ENCODE measurements around the gene STMP1.
"Not testable (repeated sequence)": the region's sequence is repeated elsewhere in the genome, so short reads cannot be mapped to it uniquely, and the experiment has no call there.

STMP1 gene

DNA sequence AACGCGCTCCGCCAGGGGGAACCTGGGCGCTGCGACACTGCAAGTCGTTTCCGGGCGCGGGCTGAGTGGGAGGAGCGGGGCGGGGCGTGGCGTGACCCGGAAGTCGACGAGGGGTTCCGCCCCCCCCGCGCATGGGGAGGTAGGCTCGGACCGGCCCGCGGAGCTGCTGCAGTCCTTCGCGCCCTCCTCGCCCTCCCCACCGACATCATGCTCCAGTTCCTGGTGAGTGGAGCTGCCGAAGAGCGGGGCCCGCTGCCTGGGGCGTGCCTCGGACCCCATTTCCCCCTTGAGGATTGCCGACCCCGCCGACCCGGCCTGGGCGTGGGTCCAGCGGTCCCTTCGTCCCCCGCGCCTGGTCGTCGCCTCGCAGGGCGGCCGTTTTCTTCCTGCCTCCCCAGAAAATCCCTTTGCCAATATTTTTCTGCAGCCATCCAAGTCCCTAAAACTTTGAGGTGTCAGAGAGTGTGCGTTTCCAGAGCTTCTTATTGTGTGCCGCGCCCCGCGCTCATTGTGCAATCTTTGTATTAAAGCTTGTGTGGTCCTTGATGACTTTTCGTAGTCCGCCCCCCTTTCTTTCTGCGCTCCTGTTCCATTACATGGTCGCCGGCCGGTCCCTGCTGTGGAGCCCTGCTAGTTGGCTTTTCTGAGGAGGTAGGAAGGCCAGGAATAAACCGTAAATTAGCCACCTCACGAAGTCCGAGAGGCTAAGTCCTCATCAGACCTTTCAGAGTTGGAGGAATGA lies at the start of gene STMP1:
Gene STMP1, plus strand, starts transcription at position 142 of the 742 bp plus-strand sequence.
- peak; percentile 94 for DNase-seq

DNA sequence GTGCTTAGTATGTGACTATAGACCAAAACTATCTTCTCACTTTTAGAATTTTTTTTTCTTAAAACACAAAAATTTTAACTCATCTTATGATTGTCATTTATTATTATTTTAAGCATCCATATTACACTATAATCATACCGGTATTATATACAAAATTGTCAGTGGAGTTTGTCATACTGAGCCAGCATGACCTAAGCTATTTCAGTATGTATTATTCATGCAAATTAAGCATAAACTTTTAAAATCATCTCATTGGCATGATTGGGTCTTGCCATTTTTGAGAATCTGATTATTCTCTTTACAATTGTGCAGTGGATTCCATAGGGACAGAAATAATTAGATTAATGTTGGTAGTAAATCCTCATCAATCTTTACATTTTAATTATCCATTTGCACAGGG lies 46.2 kb upstream of the STMP1 start:
- DNase-seq: no peak

DNA sequence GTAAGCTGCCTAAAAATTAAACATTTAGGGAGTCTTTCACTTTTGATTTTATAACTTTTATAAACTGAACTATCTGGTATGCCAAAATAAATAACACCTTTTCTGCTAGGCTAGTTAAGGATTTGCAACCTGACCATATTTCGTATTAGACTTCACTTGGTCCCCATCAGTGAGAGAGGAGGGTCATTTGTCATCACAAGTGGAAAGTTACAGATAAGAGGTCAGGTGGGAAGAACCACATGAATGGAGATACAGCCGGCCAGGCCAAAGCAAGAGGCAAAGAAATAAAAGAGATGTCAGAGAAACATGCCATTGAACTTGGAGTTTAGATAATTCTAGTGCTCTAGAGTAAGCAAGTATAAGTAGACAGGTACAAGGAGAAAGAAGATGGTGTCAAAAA lies 44.5 kb upstream of the STMP1 start:
- DNase-seq: no peak

DNA sequence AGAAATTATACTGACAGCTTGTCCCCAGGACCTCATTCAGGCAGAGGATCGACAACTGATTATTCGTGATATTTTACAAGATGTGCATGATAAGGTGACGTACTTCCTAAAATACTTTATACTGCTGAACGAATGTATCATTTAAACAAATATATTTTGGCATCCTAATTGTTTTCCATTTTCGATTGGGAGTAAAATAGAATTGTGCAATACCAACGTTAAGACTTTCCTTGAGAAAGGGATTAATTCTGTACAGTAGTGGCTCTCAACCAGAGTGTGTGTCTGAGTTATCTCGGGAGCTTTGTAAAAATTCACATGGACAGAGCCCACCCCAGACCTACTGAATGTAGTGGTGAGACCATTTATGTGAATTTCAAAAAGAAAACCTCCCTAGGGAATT lies 43.8 kb upstream of the STMP1 start:
- no peak for DNase-seq

DNA sequence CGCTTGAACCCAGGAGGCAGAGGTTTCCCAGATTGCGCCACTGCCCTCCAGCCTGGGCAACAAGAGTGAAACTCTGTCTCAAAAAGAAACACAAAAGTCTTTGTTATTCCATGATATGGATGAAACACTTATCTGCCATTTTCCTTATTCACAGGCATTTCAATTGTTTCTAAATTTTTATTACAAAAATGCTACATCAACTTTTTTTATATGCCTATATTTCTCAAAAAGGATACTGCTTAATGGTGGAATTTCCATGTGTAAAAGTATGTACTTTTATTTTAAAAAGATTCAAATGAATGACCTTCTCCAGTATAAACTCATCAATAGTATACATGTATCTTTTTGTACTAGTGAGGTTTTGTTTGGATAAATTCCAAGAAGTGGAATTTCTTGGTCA lies 41.9 kb upstream of the STMP1 start:
- no peak for DNase-seq

DNA sequence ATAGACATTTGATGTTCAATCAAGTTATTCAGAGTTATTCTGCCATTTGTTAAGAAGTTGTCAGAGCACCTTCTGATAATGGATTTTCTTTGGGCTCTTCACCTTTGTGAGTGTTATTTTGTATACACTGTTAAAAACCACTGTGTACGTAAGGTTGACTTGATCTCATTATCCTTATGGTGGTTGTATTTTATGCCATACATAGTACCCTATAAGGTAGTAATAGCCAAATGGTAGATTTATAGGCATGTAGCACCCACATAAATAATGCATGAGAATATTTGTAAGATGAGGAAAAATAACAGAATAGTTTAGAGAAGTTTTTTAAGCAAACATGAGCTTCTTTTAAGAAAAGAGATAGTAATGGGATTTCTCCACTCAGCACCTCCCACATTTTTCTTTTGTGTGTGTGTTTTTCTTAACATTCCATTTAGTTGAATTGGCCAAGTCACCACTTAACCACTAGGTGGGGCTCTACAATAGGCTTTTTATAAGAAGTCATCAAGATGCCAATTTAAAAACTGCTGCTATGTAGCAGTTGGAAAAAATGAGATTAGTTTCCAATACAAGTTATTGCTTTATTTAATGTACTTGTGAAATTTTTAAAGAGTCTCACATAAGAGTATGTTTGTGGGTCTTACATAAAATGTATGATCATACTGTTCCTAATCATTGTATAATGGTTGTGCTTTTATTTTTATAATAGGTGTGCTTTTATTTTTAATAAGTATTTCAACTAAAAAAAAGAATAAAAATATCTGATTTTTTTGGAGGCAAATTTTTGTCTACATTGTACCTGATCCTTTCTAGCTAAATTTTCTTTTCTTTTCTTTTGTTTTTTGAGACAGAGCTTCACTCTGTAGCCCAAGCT lies 41.1 kb upstream of the STMP1 start:
- DNase-seq: peak; percentile 76

DNA sequence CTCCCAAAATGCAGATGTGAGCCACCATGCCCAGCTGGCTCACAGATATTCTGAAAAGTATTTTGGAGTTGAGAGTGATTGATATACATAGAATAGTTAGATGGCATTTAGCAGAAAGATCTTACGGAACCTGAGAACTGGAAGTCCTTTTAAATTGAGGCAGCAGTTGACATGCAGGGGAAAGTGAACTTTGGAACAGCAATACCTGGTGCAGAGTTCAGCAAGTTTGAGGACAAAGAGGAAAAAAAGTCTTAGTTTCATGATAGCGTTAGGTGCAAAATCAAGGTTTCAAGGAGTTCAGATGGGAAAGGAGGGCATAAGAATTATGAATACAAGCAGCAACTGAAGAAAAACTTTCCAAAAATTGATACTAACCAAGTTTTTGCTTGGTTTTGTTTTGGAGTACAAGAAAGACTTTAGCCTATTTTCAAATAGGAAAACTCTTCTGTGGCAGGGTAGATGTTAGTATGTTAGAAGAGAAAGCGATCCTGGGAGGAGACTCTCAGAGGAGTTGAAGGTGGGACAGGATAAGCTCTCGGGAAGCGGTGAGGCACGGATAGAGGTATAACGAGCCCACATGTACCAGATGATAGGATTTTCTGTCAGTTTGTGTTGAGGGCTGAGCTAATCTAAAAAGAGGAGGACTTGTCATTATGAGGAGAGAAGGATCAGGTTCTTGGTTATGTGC lies 28.0 kb upstream of the STMP1 start:
- no peak for DNase-seq

DNA sequence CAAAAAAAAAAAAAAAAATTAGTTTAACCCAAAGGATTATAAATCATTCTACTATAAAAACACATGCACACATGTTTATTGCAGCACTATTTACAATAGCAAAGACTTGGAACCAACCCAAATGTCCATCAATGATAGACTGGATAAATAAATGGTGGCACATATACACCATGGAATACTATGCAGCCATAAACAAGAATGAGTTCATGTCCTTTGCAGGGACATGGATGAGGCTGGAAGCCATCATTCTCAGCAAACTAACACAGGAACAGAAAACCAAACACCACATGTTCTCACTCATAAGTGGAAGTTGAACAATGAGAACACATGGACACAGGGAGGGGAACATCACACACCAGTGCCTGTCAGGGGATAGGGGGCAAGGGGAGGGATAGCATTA lies 22.6 kb upstream of the STMP1 start:
- not testable (repeated sequence) for DNase-seq

DNA sequence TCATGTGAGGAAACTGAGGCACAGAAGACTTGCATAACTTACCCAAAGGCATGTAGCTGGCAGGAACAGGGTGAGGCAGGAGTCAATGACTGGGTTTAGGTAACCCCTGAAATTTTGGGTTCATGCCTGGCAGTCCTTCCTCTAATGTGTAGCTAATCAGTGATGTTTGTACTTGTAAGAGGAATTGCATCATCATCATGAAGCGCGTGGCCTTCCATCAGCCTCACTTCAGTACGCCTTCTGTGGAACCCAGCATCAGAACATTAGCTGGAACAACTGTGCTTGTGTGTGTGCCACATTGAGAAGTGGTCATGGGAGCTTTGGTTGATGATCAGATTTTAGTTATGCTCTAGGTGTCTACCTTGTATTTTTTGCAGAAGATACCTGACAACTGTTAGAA lies 18.2 kb upstream of the STMP1 start:
- no peak for DNase-seq

DNA sequence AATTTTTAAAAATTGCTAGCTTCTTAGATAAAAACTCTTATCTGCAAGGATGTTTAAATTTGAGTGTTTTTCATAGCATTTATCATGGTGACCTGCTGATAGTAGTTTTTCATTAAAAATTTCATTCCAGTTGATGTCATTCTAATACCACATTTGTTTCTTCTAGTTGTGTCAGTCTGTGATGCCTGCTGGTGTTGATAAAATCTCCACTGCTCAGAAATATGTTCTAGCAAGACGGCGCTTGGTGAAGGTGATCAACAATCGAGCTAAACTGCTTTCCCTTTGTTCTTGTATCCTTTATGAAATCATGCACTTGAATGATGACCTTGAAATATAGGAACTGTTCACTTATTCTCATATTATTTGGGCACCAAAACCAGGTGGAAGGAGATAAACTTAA lies 17.6 kb upstream of the STMP1 start:
- no peak for DNase-seq

DNA sequence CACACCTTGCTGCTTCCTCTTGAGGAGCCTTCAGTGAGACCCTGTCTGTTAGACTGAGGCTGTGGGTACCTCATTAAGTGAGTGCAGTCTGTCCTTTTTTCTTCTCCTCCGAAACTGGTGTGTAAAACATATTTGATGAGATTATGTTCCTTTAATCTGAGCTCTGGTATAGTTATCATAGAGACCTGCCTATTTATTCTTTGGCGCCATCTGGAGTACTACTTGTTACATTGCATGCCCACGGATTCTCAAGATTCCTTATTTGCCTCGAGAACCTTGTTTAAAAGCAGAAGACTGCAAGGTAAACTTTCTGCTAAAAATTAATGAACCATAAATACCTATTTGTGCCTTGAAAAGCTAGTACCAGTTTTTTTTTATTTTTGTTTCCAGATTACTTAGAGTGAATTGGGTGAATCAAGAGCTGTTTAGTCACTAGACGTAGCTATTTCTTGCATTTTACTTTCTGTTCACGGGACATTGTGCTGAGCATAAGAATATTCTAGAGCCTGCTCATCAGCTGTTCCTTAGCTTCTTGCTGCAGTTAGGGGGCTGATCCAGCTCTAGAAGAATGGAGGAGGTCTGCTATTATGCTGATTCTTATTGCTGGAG lies 16.9 kb upstream of the STMP1 start:
- peak; percentile 13 for DNase-seq

DNA sequence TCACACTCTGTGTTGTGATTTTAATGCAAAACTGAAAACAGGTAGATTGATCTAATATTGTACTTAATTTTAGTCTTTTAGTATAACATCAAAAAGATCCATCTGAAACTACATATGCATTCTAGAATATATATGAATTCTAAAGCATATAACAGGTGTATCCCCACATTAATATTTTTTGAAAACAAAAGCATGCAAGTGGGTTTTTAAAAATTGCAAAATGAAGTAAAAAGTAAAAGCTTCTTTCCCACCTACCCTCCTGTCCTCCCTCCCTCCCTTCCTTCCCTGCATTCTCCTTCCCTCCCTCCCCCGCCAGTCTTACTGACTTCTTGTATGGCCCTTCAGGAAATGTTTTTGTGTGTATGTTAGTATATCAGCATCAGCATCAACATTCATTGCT lies 14.6 kb upstream of the STMP1 start:
- no peak for DNase-seq

DNA sequence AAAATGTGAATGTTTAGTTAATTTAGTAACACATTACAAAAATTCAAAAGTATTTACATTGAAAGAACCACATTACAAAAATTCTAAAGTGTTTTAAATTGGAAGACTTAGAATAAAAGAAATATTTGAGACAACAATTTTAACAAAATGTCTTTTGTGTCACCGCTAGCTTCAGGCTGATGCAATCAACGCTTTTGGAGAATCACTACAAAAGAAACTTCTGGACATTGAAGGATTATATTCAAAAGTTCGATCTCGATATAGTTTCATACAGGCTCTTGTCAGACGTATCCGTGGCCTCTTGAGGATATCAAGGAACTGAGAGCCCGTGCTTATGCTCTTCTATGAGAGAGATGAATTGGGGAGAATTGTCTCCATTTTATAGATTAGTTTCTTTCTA lies 14.1 kb upstream of the STMP1 start:
- no peak for DNase-seq

DNA sequence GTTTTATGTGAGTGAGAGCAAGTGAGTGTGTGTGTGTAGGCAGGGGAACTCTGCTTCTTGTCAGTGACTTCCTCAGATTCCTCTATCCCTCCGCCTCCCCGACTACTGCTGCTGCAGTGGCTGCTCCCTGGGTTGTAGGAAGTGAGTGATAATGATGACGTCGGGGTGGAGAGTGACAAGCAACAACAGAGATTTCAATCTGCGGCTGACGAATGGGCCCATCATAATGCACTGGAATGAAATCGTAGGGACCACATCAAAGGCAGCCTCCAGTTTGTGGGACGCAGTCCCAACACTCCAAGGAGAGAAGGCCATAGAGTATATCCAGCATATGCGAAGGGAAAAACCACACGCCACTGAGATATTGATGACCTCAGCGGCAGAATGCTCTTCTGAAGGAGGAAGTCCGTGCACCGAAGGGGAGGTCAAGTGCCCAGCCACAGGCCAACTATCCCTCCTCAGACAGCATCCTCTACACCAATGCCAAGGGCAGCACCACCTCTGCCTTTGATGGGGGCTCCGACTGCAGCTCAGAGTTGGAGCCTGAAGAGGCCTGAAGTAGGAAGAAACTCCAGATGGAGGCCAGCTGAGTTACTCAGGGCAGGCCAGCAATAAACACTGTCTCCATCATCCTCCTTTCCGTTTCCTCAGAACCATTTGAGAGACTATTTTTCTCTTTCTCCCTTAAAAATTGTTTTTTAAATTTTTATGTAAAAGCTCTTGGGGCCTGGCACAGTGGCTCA lies 11.3 kb upstream of the STMP1 start:
- no peak for DNase-seq

DNA sequence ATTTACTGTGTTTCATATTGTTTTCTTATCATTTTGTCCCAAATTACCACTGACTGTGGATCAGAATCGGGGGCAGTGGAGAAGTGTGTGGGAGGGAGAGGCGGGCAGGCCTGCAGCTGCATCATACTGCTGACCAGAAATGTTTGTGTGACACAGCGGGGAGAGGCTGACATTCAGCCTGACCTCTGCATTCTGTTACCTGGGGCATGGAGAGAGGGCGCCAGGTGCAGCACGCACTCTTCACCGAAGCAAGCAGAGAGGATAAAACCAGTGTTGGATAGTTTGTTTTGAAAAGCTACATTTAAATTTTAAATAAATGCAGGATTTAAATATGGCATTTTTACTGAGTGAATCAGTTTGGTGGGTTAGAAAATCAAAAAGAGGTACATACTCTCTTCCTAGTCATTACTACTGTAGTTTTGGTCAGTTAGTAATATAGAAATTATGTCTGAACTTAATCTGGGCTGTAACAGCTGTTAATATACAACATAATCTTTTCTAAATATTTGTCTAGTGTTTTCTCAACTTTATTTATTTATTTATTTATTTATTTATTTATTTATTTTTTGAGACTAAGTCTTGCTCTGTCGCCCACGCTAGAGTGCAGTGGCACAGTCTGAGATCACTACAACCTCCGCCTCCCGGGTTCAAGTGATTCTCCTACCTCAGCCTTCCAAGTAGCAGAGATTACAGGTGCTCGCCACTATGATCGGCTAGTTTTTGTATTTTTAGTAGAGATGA lies 8.8 kb upstream of the STMP1 start:
- DNase-seq: no peak

DNA sequence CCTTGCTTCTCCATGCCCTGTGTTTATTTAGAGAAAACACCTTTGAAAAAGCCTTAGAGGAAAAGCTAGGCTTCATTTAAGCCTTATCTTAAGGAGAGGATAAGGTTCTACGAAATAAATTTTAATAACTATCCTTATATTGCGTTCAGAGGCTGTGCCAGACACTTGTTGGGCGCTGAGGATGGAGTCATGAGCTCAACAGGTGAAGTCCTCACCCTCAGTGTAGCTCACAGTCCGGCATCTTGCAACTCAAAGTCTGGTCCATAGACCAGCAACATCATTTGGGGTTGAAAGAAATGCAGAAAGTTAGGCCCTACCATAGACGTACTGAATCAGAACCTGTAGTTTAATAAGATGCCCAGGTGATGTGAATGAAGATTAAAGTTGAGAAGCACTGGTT lies 3.8 kb upstream of the STMP1 start:
- DNase-seq: no peak

DNA sequence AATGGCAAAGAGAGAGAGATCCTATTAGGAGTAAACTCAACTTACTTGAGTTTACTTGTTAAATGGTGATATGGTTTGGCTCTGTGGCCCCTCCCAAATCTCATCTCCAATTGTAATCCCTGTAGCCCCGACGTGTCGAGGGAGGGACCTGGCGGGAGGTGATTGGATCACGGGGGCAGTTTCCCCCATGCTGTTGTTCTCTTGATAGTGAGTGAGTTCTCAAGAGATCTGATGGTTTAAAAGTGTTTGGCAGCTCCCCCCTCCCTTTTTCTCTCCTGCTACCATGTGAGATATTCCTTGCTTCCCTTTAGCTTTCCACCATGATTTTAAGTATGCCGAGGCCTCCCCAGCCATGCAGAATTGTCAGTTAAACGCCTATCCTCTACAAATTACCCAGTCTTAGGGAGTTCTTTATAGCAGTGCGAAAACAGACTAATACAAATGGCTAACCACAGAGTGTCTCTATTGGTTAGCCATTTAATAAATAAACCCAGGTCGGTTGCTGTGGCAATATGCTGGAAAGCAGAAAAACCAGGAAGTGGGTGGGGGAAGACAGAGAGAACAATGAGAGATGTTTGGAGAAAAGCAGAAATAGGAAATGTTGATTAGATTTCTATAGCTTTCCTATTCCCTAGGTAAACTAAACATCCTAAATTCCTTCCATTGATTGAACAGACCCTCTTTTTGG lies 3.0 kb upstream of the STMP1 start:
- no peak for DNase-seq

DNA sequence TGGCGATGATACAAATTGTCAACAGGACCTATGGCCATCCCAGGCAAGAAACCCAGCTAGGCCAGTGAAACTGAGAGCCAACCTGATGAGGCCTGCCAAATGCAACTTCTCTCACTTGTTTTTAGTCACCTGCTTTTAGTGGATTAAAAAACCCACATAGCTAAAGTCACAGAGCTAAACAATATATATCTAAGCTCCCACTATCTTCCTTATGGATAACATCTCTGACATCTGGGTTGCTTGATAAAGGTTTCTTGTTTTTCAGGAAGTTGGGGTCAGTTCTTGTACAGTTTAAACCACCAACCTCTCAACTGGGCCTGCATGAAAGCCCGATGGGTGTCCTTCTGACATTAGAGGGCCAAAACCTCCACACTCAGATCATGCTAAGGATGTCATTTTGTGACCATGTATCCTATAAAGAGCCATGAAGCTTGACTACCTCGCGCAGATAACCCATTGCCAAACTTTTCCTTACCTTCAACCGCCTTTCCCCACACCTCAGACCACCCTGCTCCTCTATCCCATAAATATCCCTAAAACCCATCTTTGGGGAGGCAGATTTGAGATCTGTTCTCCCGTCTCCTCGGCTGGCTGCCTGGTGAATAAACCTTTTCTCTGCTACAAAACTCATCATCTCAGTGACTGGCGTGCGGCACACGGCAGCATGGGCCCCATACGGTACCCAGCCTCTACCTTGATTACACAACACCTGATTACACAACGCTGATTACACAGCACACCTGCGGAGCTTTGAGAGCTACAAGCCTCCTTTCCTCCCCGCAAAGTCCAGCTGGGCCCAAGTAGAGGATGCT lies 797 bp upstream of the STMP1 start:
- DNase-seq: no peak

DNA sequence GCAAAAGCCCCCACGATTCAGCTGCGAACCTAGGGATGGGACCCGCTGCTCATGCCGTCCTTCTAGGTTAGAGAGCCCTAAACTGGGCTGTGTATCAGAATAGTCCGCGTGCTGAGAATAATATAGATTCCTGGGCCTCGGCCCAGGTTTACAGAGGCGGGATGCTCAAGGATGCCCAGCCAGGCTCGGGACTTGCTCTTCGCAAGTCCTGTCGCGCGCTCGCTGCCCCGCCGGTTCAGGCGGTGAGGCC lies 266 bp upstream of the STMP1 start:
- no peak for DNase-seq

DNA sequence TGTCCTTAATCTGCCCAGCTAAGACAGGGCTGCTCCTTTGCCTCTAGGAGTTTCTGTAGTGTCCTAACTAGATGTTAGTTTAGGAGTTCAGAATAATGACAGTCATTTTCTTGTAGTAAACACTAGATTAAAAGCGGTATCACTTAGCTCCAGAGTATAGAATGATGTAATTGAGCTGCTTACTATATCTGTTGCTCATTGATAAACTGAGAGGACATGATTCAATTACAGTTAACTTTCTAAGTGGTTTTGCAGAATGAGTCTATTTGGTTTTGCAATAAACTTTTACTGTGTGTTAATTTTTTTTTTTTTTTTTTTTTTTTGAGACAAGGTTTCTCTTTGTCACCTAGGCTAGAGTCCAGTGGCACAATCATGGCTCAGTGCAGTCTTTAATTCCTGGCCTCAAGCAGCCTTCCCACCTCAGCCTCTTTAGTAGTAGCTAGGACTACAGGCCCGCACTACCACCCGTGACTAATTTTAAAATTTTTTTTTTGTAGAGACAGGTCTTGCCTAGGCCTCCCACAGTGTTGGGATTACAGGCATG lies 1.8 kb downstream of the STMP1 start:
- no peak for DNase-seq

All from NCI-H526 treated with DMSO at 0.1 percent for 48 hours (cell line).